NCI-H526 treated with DMSO at 0.1 percent for 48 hours (cell line): ENCODE data around the gene ZNF814.
"Not testable (repeated sequence)": the region's sequence is repeated elsewhere in the genome, so short reads cannot be mapped to it uniquely, and the experiment has no call there.

Source experiments
- DNase-seq: peaks from one replicate; lab custom pipeline; 2025; lab: John Stamatoyannopoulos, UW

The ZNF814 gene

DNA sequence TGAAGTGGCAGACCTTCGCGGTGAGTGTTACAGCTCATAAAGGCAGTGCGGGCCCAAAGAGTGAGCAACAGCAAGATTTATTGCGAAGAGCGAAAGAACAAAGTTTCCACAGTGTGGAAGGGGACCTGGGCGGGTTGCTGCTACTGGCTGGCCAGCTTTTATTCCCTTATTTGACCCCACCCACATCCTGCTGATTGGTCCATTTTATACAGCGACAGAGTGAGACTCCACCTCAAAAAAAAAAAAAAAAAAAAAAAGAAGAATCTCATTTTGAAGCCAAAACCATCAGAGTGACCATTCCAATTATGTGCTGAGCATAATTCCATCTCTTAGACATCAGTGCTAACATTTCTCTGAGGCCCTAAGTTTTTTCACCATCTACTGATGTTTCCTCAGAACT is 72.2 kb downstream of the ZNF814 start:
- no peak for DNase-seq

DNA sequence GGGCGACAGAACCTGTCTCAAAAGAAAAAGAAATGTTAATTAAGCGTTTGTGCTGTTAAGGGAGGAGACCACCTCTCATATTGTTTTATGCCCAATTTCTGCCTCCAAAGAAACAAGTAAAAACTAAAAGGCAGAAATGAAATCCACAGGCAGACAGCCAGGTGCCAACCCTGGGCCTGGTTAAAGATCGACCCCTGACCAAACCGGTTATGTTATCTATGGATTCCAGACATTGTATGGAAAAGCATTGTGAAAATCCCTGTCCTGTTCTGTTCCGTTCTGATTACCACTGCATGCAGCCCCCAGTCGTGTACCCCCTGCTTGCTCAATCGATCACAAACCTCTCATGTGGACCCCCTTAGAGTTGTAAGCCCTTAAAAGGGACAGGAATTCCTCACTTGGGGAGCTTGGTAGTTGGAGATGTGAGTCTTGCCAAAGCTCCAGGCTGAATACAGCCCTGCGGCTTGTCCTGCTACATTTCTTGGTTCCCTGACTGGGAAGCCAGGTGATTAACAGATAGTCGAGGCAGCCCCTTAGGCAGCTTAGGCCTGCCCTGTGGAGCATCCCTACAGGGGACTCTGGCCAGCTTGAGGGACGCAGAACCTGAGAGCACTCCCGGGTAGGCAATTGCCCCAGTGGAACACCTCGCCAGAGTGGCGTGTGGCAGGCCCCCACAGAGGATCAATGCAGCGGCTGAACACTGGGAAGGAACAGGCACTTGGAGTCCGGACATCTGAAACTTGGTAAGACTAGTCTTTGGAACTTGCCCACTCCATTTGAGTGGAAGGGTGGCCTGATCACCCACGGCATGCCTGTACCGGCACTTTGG is 73.4 kb downstream of the ZNF814 start:
- DNase-seq: no peak

DNA sequence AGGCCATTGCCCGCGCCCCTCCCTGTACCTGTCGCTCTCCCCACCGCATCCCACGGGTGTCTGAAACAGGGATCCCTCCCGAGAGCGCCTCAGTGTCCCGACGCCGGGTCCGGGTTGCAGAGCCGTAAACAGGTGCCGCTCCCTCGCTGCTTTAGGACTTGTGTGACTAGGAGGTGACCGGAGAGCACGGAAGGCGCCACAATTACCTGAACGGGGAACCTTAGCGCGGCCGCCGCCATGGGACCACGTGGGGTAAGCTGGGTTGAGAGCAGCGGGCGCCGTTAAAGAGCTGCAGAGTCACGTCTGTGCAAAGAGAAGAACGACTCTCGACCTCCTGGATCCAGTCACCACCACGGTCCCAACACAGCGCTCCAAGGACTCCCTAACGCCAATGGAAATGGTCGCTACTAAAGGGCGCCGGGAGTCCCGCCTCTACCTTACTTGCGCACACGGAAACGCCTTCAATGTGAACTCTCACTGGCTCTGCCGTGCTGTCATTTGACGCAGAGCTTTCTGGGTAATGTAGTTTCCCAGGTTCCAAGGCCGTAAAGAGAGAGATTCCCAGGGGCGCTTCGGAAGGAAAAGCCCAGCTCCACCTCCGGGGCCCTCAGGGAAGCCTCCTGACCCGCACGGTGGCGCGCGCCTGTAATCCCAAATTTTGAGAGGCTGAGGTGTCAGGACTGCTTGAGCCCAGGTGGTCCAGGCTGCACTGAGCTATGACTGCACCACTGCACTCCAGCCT is 74.2 kb downstream of the ZNF814 start, which contains the start of gene ZNF552:
Gene ZNF552, minus strand, starts transcription at position 409 of the 742 bp plus-strand sequence. Its CDS starts 170 bp downstream, at position 239.
- DNase-seq: peak; percentile 80

DNA sequence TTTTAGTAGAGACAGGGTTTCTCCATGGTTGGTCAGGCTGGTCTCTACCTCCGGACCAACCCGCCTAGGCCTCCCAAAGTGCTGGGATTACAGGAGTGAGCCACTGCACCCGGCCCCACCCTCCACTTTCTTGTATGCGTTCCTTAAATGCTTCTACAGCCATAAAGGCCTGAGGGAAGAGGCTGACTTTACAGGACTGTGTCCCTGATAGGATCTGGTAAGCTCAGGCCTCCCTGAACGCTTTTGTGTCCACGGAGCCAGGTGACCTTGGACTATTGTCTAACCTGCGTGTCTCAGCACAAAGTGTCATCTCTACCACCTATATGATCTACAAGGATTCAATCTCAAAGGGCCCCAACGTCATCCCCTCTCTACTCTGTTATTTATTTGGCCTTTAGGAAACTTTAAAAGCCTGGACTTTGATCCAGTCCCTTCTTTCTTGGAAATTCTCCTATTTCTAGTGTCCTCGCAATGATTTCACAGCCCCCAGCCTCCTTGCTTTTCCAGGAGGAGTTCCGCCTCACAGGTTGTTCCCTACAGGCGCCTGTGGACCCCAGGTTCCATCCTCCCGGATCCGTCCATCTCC is 74.8 kb downstream of the ZNF814 start:
- no peak for DNase-seq

DNA sequence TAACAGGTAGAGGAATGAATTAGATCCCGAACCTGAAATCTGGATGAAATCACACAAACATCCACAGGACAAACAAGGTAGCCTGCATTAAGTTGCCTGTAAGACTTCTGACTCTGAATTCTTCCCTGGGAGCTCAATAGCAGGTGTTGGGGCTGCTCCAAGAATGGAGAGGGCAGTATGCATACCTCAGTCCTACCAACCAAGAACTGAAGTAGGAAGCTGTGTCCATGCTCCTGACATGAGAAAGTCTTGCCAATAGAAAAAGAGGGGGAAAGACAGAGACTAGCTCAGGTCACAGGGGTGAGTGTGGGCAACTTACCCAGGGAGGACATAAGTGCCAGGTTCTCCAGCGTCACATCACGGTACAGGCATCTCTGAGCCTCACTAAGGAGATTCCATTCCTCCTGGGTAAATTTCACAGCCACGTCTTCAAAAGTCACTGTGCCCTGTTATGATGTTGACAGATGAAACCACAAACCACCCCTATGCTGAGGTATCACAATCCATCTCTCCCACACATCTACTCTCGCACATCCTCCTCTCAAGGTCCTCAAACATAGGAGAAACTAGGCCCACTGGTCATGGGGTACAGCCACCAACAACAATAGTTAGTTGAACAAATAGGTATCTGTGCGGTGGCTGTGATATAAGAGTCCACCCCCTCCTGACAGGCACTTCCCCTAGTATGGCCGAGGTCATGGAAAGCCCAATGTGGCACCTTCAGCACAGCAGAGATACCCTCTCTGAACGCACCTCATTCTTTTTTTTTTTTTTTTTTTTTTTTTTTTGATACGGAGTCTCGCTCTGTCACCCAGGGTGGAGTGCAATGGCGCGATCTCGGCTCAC is 75.6 kb downstream of the ZNF814 start:
- DNase-seq: not testable (repeated sequence)

DNA sequence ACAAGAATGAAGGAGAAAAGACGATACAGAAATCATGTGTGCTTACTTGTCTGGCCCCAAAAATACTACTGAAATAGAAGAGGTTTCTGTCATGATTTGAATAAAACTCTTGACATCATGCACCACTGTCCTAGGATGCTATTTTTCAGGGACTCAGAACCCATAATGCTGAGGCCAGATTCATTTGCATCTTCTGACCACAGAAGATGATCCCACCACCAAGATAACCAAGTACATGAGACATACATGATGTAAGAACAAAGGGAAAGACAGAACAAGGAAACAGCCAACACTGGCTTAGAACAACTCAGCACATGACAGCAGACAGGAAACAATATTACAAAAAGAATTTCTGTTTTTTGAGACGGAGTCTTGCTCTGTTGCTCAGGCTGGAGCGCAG is 76.6 kb downstream of the ZNF814 start:
- no peak for DNase-seq

DNA sequence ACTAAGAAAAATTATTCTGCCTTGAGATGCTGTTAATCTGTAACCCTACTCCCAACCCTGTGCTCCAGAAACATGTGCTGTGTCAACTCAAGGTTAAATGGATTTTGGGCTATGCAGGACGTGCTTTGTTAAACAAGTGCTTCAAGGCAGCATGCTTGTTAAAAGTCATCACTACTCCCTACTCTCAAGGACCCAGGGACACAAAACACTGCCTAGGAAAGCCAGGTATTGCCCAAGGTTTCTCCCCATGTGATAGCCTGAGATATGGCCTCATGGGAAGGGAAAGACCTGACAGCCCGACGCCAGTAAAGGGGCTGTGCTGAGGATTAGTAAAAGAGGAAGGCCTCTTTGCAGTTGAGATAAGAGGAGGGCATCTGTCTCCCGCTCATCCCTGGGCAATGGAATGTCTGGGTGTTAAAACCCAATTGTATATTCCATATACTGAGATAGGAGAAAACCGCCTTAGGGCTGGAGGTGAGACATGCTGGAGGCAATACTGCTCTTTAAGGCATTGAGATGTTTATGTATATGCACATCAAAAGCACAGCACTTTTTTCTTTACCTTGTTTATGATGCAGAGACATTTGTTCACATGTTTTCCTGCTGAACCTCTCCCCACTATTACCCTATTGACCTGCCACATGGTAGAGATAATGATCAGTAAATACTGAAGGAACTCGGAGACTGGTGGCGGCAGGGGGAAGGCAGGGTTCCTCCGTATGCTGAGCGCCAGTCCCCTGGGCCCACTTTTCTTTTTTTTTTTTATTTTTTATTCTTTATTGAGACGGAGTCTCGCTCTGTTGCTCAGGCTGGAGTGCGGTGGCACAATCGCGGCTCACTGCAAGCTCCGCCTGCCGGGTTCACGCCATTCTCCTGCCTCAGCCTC is 78.2 kb downstream of the ZNF814 start:
- peak; percentile 6 for DNase-seq

DNA sequence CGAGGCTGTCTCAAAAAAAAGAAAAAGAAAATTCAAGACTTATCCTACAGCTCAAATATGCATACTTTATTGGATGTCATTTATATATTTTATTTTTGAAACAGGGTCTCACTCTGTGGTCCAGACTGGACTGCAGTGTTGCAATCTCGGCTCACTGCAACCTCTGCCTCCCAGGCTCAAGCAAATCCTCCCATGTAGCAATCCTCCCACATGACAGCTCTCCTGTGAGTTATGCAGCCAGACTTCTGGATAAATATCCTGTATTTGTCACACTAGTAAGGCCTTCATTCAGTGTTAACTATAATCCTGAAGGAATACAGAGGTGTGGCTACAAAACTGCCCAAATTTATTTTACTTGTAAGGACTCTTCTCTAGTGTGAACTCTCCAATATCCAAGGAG is 81.3 kb downstream of the ZNF814 start:
- DNase-seq: no peak

DNA sequence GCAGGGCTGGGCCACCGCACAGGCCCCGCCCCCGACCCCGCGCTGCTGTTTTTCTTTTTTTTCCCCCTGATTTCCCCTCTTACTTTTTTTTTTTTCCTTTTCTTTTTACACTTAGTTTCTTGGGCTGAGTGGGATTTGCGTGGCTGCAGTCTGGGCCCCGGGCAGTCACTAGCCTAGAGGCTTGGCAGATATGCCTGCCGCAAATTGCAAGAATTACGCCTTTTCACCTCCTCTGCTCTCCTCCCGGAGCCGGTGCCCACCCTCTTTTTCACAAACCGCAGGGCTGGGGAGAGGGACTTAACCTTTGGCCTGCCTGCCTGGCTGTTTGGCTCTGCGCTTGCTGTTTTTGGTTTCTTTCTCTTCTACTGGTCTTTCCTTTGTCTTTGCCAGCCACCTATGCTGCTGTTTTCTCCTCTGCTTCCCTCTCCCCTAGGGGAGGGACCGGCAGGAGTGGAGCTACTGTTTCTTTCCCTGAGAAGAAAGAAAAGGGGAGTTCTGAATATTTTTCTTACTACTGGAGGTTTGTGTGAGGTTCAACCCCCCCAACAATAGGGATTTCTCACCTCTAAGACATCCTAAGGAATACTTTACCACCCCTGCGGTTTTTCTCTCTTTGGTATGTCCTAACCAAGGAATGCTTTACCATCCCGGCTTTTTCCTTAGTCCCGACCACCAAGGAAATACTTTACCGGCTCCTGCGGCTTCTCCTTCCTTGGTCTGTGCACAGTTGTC is 85.1 kb downstream of the ZNF814 start:
- no peak for DNase-seq

DNA sequence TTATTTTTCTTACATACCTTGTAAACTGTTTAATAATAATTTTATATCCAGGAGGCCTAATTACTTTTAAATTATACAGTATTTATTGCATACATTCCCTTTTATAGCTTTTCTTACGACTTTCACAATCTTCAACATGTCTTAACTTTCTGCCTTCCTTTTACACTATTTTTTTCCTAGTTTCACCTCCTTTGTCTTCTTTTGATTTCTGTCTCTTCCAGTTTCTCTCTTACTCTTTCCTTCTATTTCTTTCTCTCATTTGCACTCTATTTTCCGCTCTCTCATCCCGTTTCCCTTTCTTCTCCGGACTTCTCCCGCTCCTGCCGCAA is 85.6 kb downstream of the ZNF814 start:
- DNase-seq: no peak

DNA sequence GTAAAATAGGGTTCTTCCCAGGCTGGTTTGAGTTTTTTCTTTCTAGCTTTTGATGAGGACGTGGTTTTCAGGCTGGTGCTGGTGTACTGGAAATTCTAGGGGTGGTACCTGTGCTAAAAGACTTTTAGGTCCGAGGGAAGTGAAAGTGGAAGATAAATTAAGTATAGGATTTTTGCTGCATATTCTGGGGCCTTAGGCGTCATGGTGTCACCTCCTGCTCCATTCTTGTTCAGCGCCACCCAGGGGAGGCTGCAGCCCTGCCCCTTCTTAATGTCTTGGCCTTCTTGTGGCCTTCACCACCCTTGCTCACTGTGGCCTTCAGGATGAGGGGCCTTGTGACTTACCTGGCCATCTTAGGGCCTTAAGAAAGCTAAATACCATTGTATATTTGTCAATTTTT is 86.6 kb downstream of the ZNF814 start:
- no peak for DNase-seq

DNA sequence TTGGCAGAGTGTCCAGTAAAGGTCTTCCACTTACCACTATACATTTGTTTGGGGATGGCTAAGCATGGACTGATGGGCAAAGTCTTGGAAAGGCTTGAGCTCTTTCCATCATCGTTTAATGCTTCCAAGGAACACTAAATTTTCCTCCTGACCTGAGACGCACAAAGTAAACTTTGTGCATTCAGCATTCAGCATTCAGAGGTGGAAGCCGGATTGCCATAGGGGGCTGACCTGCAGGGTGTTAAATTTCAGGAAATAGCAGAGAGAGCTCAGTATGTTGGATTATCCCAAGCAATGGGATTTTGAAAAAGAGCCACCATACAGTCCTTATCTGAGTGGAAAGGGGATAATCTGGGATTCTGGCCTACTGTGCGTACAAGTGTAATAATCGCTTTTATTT is 88.1 kb downstream of the ZNF814 start:
- no peak for DNase-seq
